Measurements from ENCODE around the gene HIPK1. TPM values are rescaled to one million over a fixed set of nuclear protein-coding genes. Genes with fewer than 3 reads are reported as not detected.

Gene HIPK1
- total RNA-seq, 2 donors from 2014 or later, result 50.1 to 58.1 TPM

DNA sequence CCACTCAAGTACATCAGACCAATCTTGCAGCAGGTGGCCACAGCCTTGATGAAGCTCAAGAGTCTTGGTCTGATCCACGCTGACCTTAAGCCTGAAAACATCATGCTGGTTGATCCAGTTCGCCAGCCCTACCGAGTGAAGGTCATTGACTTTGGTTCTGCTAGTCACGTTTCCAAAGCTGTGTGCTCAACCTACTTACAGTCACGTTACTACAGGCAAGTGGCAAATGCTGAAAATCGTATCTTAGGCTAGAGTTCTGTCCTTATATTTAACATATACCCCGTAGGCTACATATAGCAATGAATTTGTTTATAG is 12.1 kb downstream of the HIPK1 start:
- H3K27ac ChIP-seq, result peak overlapping the region in 1 of 2 donors; percentile 32
- H3K27me3 ChIP-seq, result no peaks in the 10 kb centered on the region
- no peak for DNase-seq (ENCODE audit: low spot score)
- H3K9me3 ChIP-seq, result no peaks in the 10 kb centered on the region
- peaks cover 20% of the 10 kb centered on the region for H3K36me3 ChIP-seq
- H3K4me1 ChIP-seq, result peaks cover 0 to 33% of the 10 kb centered on the region in 2 donors
- TF ChIP-seq, protein P1, sequence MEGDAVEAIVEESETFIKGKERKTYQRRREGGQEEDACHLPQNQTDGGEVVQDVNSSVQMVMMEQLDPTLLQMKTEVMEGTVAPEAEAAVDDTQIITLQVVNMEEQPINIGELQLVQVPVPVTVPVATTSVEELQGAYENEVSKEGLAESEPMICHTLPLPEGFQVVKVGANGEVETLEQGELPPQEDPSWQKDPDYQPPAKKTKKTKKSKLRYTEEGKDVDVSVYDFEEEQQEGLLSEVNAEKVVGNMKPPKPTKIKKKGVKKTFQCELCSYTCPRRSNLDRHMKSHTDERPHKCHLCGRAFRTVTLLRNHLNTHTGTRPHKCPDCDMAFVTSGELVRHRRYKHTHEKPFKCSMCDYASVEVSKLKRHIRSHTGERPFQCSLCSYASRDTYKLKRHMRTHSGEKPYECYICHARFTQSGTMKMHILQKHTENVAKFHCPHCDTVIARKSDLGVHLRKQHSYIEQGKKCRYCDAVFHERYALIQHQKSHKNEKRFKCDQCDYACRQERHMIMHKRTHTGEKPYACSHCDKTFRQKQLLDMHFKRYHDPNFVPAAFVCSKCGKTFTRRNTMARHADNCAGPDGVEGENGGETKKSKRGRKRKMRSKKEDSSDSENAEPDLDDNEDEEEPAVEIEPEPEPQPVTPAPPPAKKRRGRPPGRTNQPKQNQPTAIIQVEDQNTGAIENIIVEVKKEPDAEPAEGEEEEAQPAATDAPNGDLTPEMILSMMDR (IDR thresholded peaks at IDR 0.05), result no peak
- H3K4me3 ChIP-seq, result no peak overlapping the region

DNA sequence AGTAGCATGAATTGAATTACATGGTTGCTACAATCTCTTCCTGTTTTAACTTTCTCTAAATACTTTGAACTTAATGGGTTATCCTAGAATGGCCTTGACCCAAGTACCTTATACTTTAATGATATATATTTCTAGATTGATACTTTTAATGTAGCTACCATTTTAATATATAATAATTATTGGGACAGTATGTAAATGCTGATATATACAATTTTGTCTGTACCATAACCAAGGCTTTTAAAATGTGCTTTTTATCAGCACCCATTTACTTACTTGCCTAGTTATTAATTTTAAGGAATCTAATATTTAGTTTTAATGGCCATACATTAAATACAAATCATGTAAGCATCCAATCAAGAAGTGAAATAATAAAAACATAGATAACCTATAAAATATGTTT is 13.4 kb downstream of the HIPK1 start:
- TF ChIP-seq, protein P1 (IDR thresholded peaks at IDR 0.05), result no peak
- Histone ChIP-seq H3K27ac (no peak overlapping the region), H3K36me3 (peaks cover 20% of the 10 kb centered on the region), H3K4me3 (no peak overlapping the region), H3K4me1 (peaks cover 0 to 37% of the 10 kb centered on the region in 2 donors), H3K9me3 (no peaks in the 10 kb centered on the region), H3K27me3 (no peaks in the 10 kb centered on the region)
- DNase-seq (ENCODE audit: low spot score), result no peak

DNA sequence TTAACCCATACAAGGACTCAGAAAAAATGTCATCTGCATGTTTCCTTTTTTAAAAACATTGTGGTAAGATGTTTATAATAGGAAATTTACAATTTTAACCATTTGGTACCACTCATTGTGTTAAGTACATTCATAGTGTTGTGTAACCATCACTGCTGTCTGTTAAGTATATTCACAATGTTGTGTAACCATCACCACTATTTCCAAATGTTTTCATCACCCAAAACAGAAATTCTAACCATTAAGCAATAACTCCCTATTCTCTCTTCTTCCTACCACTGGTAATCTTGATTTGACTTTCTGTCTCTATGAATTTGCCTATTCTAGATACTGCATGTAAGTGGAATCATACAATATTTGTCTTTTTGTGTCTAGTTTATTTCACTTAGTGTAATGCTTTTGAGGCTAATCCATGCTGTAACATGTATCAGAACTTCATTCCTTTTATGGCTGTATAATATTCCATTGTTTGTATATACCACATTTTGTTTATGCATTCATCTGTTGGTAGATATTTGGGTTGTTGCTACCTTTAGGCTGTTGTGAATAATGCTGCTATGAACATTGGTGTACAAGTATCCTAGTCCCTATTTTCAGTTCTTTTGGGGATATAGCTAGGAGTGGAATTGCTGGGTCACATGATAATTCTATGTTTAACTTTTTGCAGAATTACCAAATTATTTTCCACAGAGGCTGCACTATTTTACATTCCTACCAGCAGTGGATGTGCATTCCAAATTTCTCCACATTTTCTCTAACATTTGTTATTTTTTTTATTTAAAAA is 14.1 kb downstream of the HIPK1 start:
- H3K27ac ChIP-seq, result no peak overlapping the region
- H3K27me3 ChIP-seq, result no peaks in the 10 kb centered on the region
- no peaks in the 10 kb centered on the region for H3K9me3 ChIP-seq
- DNase-seq (ENCODE audit: low spot score), result no peak
- H3K4me3 ChIP-seq, result no peak overlapping the region
- H3K36me3 ChIP-seq, result peaks cover 20% of the 10 kb centered on the region
- TF ChIP-seq, protein P1 (IDR thresholded peaks at IDR 0.05), result no peak
- peaks cover 0 to 42% of the 10 kb centered on the region in 2 donors for H3K4me1 ChIP-seq

DNA sequence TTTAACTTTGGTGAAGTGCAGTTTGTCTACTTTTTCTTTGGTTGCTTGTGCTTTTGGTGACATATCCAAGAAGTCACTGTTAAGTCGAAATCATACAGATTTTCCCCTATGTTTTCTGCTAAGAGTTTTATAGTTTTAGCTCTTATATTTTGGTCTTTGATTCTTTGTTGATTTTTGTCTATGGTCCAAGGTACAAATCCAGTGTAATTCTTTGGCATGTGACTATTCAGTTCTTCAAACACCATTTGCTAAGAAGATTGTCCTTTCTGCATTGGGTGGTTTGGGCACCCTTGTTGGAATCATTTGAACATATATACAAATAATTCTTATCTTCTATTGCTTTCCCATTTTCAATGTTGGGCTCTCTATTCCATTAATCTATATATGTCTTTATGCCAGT is 16.2 kb downstream of the HIPK1 start:
- Histone ChIP-seq H3K4me3 (no peak overlapping the region), H3K4me1 (peaks cover 0 to 42% of the 10 kb centered on the region in 2 donors), H3K27me3 (no peaks in the 10 kb centered on the region), H3K9me3 (no peaks in the 10 kb centered on the region), H3K27ac (no peak overlapping the region), H3K36me3 (peaks cover 20% of the 10 kb centered on the region)
- TF ChIP-seq, protein P1 (IDR thresholded peaks at IDR 0.05), result no peak
- DNase-seq (ENCODE audit: low spot score), result no peak

DNA sequence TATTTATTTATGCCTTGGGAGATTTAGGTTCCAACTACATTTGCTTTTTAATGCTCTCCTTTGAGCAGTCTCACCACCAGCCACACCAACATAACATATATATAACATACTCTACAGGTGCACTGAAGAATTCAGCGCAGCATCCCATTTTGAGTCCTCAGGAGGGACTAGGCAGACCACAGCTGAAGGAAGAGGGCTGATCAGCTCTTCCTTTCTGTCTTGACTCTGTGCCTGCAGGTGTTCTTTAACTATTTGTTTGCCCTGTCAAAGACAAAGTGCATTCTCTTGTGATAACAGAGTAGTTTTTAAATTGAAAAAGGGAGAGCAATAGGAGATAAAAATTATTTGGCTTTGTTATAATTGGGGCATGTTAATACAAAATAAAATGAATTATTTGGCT is 17.0 kb downstream of the HIPK1 start:
- no peak overlapping the region for H3K27ac ChIP-seq
- peaks cover 14% of the 10 kb centered on the region for H3K36me3 ChIP-seq
- H3K27me3 ChIP-seq, result no peaks in the 10 kb centered on the region
- no peak overlapping the region for H3K4me3 ChIP-seq
- no peak for DNase-seq (ENCODE audit: low spot score)
- H3K4me1 ChIP-seq, result peaks cover 0 to 34% of the 10 kb centered on the region in 2 donors
- TF ChIP-seq, protein P1 (IDR thresholded peaks at IDR 0.05), result no peak
- no peaks in the 10 kb centered on the region for H3K9me3 ChIP-seq

Measured in right atrium auricular region (tissue), 2 donors.